HG03521 (cell line): Measurements from ENCODE around the gene EVA1B.

Experiments
- ATAC-seq: cut with Tn5 transposase; IDR thresholded peaks from one replicate; pipeline ENCODE4 v1.9.1; 2021; ENCODE audit warnings: mild to moderate bottlenecking, moderate library complexity; ENCODE audit not compliant: unreplicated experiment

The EVA1B gene

DNA sequence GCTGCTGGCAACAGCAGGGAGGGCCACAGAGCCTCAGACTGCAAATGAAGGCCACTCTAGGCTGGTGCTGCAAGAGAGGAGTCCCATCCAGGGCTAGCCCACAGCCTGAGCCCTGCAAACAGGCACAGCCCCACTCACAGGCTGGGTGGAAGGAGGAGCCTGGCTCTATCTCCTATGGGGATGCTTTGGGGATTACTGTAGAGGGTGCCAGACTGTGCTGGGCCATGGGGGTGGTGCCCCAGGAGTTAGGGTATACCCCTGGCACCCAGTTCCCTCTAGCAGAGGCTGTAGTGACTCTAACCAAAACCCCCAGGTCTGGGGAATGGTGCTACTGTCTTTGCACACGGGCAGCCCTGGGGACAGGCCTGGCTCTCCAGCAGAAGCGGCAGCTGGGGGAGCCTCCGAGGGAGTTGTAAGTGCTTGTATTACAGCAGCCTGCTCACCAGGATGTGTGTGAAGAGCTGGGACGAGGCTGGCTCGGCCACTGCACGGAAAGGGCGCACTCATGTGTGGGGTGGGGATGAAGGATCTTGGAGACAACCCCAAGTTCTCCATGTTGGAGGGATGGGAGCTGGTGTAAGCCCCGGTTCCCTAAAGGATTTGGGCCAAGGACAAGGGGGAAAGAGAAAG is 23.4 kb upstream of the EVA1B start:
- no peak for ATAC-seq

GRCh38 chr1:36345353-36345752 is 21.9 kb upstream of the EVA1B start:
- ATAC-seq = no peak

GRCh38 chr1:36344395-36344680 is 20.9 kb upstream of the EVA1B start:
- no peak for ATAC-seq

- ATAC-seq = no peak
Observed at GRCh38 chr1:36343651-36344394, 20.4 kb upstream of the EVA1B start.

GRCh38 chr1:36342426-36343185 is 19.2 kb upstream of the EVA1B start:
- no peak for ATAC-seq

DNA sequence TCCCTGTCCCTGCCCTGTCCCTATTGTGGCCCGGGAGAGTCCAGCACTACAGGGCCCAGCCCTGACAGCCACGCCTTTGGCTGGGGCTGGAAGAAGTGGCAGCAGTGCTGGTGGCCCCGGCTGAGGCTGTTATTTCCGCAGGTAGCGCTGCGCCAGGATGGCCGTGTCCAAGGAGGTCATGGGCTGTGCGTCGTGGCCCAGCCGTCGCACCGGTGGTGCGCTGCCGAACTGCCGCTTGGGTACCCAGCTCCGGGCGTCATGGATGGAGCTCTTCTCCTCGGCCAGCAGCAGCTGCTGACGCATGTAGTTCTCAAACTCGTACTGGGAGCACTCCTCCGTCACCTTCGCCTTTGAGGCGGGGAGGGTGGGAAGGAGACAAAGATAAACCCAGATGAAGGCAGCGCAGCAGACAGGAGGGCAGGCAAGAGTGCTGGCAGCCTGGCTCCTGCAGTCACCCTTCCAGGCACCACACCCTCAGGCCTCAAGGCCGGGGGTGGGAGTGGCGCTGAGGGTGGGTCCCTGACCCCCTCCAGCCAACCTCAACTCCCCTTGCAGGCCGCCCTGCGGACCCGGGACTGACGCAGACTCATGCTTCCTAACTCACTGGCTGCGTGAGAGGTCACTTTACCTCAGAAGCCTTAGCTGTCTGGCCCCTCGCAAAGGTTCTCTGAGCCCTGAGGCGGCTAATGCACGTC is 18.3 kb upstream of the EVA1B start:
- no peak for ATAC-seq

DNA sequence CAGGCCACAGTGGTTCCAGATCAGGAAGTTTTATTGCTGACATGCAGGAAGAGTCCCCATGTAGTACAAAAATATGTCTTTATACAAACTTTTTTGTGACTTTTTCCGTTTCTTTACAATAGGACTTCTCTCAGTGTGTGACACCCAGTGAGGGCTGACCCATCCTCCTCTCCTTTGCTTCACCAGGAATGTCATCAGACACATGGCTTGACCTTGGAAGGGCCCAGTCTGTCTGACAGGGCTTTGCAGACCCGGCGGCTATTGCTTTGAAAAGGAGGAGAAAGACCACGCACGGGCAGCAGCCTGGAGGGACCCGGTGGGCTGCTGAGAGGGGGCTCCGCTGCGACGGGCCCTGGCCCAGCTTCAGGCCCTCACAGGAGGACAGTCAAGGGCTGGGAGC is 16.2 kb upstream of the EVA1B start:
- no peak for ATAC-seq

GRCh38 chr1:36339215-36339614 is 15.8 kb upstream of the EVA1B start:
- ATAC-seq = no peak

GRCh38 chr1:36337830-36338229 is 14.4 kb upstream of the EVA1B start:
- no peak for ATAC-seq

GRCh38 chr1:36330940-36331339 is 7.5 kb upstream of the EVA1B start:
- ATAC-seq = no peak

- ATAC-seq = no peak
Observed at GRCh38 chr1:36329817-36330216, 6.4 kb upstream of the EVA1B start.

DNA sequence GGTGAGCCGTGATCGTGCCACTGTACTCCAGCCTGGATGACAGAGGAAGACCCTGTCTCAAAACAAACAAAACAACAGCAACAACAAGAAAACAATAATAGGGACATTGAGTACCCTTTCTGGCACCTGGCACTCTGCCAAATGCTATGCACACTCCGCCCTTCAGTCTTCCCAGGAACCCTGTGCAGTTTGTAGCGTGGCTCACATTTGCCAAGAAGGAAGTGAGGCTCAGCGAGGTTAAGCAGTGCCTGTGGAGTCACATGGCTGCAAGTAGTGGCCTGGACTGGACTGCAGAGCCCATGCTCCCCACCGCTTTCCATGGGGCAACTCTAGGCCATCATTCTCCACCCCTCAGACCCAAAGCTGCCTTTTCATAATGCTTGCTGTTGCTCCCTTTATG is 5.3 kb upstream of the EVA1B start:
- ATAC-seq = no peak

DNA sequence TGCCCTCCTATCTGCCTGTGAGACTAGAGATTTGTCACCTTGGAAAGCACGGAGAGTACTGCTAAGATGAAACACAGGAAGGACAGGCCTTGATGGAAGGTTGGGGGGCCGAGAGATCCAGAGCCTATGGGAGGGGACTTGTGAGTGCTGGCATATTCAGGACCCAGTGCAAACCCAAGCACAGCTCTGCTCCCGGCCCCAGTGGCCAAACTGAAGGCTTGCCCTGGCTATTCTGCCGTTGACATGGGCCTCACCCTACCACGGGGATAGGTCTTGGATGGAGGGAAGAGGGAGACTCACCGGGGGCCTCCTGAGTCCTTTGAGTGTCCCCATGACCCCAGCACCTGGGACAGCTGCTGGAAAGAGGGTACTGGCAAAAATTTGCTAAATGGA is 4.6 kb upstream of the EVA1B start:
- ATAC-seq = no peak

DNA sequence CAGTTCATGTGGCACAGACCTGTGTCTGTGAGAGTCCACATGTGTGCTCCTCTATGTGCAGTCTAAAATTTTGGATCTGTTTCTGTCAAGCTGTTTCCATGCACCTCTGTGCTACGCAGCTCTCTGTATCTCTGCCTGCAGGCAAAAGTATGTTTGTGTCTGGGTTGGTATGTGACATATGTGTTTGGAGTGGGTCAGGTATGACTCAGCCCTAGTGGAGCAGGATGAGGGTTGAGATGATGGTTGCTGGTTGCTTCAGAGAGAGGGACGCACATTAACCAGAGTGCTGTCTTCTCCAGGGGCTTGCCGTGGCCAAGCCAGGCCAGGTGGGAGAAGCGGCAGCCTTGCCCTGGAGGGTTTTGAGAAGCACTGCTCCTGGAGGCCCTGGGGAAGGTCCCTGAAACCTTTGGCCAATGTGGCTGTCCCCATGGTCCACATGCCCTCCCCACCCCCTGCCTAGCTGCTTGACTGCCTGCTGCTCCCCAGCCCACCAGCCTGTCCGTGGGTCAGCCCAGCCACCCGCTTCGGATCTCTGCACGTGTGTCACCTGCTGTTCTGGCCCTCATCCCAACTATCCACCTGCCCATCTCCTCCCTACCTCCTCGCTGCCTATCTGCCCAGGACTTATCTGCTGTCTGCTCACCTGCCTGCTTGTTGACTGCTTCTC is 4.1 kb upstream of the EVA1B start:
- no peak for ATAC-seq

DNA sequence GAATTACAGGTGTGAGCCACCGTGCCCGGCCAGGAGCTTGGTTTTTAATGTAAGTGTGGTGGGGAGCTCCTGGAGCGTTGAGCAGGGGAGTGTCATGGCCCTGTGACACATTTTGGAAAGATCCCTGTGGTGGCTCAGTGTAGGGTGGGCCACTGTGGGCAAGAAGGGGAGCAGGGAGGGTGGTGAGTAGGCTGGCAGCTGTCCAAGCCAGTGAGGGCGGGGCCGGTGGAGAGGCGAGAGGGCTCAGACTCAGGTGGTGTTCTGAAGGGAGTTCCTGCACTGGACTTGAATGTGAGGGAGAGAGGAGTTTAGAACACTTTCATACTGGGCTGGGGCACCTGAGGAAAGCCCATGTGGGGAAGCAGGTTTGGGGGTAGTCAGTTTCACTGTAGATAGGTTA is 3.1 kb upstream of the EVA1B start:
- no peak for ATAC-seq

DNA sequence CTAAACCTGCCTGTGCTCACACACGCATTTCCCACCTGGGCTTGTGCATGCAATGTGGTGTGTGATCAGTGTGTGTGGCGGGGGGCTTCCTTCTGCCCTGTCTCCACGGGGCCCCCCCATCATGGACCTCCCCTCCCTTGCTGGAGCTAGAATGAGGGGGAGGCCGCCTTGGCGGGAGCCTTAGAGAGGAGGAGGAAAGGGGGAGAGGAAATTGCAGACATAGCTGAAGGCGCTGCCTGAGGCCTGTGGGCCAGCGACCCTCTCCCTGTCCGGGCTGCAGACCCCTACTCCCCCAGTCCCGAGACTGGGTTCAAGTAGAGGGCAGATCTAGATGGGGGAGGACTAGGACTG is 883 bp upstream of the EVA1B start:
- no peak for ATAC-seq

GRCh38 chr1:36322786-36323635 is 434 bp downstream of the EVA1B start:
- no peak for ATAC-seq

GRCh38 chr1:36322041-36322785 is 1.2 kb downstream of the EVA1B start:
- no peak for ATAC-seq

- ATAC-seq = no peak
Observed at GRCh38 chr1:36321119-36321951, 2.1 kb downstream of the EVA1B start.
